H9 (cell line): ENCODE results near the gene NPTXR. TPM values are rescaled to one million over a fixed set of nuclear protein-coding genes. Genes with fewer than 3 reads are reported as not detected.

Experiments used
- DNase-seq: peaks from one replicate; pipeline ENCODE4 v3.0.0-alpha.2; 2017
- H2AFZ ChIP-seq: one replicate; pipeline ENCODE4 v1.6.1; 2013; ENCODE audit warnings: mild to moderate bottlenecking, low read length, control low read depth, moderate library complexity
- H2AK5ac ChIP-seq: 2 replicates; pipeline ENCODE4 v1.6.1; 2013; ENCODE audit warnings: low read length, control low read depth, mixed read lengths; ENCODE audit not compliant: insufficient read length
- H2BK120ac ChIP-seq: one replicate; pipeline ENCODE4 v1.6.1; 2013; ENCODE audit warnings: low read depth, mild to moderate bottlenecking, low read length, control low read depth, inconsistent platforms; ENCODE audit not compliant: poor library complexity, severe bottlenecking
- H2BK12ac ChIP-seq: 2 replicates; pipeline ENCODE4 v1.6.1; 2013; ENCODE audit warnings: low read length, control low read depth, mixed read lengths, low read depth; ENCODE audit not compliant: insufficient read length
- H2BK15ac ChIP-seq: 2 replicates; pipeline ENCODE4 v1.6.1; 2013; ENCODE audit warnings: low read depth, low read length, control low read depth
- H2BK20ac ChIP-seq: one replicate; pipeline ENCODE4 v1.6.1; 2013; ENCODE audit warnings: low read depth, mild to moderate bottlenecking, low read length, control low read depth, inconsistent platforms; ENCODE audit not compliant: poor library complexity, severe bottlenecking
- H2BK5ac ChIP-seq: 2 replicates; pipeline ENCODE4 v1.6.1; 2013; ENCODE audit warnings: low read length, control low read depth, mixed read lengths; ENCODE audit not compliant: insufficient read length
- H3K14ac ChIP-seq: 2 replicates; pipeline ENCODE4 v1.6.1; 2013; ENCODE audit warnings: low read length, control low read depth; ENCODE audit not compliant: insufficient read depth
- H3K18ac ChIP-seq: 2 replicates; pipeline ENCODE4 v1.6.1; 2013; ENCODE audit warnings: low read depth, mild to moderate bottlenecking, mixed read lengths, low read length, control low read depth; ENCODE audit not compliant: insufficient read length
- H3K23ac ChIP-seq: 2 replicates; pipeline ENCODE4 v1.6.1; 2013; ENCODE audit warnings: low read length, control low read depth, mixed read lengths, low read depth; ENCODE audit not compliant: insufficient read length
- H3K23me2 ChIP-seq: 2 replicates; pipeline ENCODE4 v1.6.1; 2013; ENCODE audit warnings: low read depth, mild to moderate bottlenecking, mixed read lengths, low read length, control low read depth; ENCODE audit not compliant: insufficient read length, poor library complexity, severe bottlenecking
- H3K27ac ChIP-seq: 2 replicates; pipeline ENCODE4 v1.5.1; 2013; ENCODE audit warnings: low read length, control low read depth, mixed read lengths, low read depth; ENCODE audit not compliant: insufficient read length
- H3K27me3 ChIP-seq: 2 replicates; pipeline ENCODE4 v1.6.1; 2013; ENCODE audit warnings: low read length, control low read depth, inconsistent platforms; ENCODE audit not compliant: insufficient read depth
- H3K4ac ChIP-seq: 2 replicates; pipeline ENCODE4 v1.6.1; 2013; ENCODE audit warnings: low read depth, mild to moderate bottlenecking, control low read depth, inconsistent platforms, low read length, moderate library complexity
- H3K4me1 ChIP-seq: 2 replicates; pipeline ENCODE4 v1.6.1; 2013; ENCODE audit warnings: low read length, control low read depth, inconsistent platforms; ENCODE audit not compliant: insufficient read depth
- H3K4me2 ChIP-seq: 2 replicates; pipeline ENCODE4 v1.6.1; 2013; ENCODE audit warnings: low read length, control low read depth, mixed read lengths; ENCODE audit not compliant: insufficient read length, insufficient read depth
- H3K56ac ChIP-seq: 2 replicates; pipeline ENCODE4 v1.6.1; 2013; ENCODE audit warnings: low read depth, mild to moderate bottlenecking, mixed read lengths, low read length, control low read depth; ENCODE audit not compliant: insufficient read length
- H3K79me1 ChIP-seq: 2 replicates; pipeline ENCODE4 v1.6.1; 2013; ENCODE audit warnings: low read depth, mild to moderate bottlenecking, moderate library complexity, low read length, control low read depth, inconsistent platforms; ENCODE audit not compliant: insufficient read depth, poor library complexity, severe bottlenecking
- H3K79me2 ChIP-seq: 2 replicates; pipeline ENCODE4 v1.6.1; 2013; ENCODE audit warnings: low read length, control low read depth, inconsistent platforms; ENCODE audit not compliant: insufficient read depth
- H3K9ac ChIP-seq: 2 replicates; pipeline ENCODE4 v1.6.1; 2013; ENCODE audit warnings: low read length, control low read depth, mixed read lengths; ENCODE audit not compliant: insufficient read length; ENCODE audit errors: extremely low read depth
- H3K9me3 ChIP-seq: one replicate; pipeline ENCODE4 v1.6.1; 2013; ENCODE audit warnings: low read depth, low read length, inconsistent platforms; ENCODE audit not compliant: control insufficient read depth
- H3T11ph ChIP-seq: one replicate; pipeline ENCODE4 v1.6.1; 2013; ENCODE audit warnings: mild to moderate bottlenecking, low read length, control low read depth, inconsistent platforms
- H4K20me1 ChIP-seq: one replicate; pipeline ENCODE4 v1.6.1; 2013; ENCODE audit not compliant: control insufficient read depth, insufficient read length, insufficient read depth
- H4K5ac ChIP-seq: 2 replicates; pipeline ENCODE4 v1.6.1; 2013; ENCODE audit warnings: low read depth, mild to moderate bottlenecking, mixed read lengths, low read length, control low read depth; ENCODE audit not compliant: insufficient read length
- H4K8ac ChIP-seq: replicated peaks from 2 replicates; pipeline ENCODE4 v1.6.1; 2013; ENCODE audit warnings: low read length, control low read depth, mixed read lengths, low read depth; ENCODE audit not compliant: insufficient read length
- H4K91ac ChIP-seq: 2 replicates; pipeline ENCODE4 v1.6.1; 2013; ENCODE audit warnings: low read depth, mild to moderate bottlenecking, moderate library complexity, mixed read lengths, low read length, control low read depth; ENCODE audit not compliant: insufficient read length
- H3K27ac Mint-ChIP-seq, 3 experiments: 2 replicates in 2 of 3; 3 replicates in 1 of 3; pipeline ENCODE4 v1.8.0; 2020 to 2021; ENCODE audit warnings: mixed read lengths in 3 of 3, mild to moderate bottlenecking in 1 of 3, moderate library complexity in 1 of 3
- H3K27me3 Mint-ChIP-seq: 2 replicates; pipeline ENCODE4 v1.8.0; 2021; ENCODE audit warnings: low read depth, mild to moderate bottlenecking, moderate library complexity, mixed read lengths
- H3K36me3 Mint-ChIP-seq, 3 experiments: 2 replicates in 2 of 3; 3 replicates in 1 of 3; pipeline ENCODE4 v1.8.0; 2020 to 2021; ENCODE audit warnings: low read depth in 3 of 3, mixed read lengths in 3 of 3; ENCODE audit not compliant: insufficient read depth in 1 of 3
- H3K4me1 Mint-ChIP-seq, 2 experiments: 2 replicates each; pipeline ENCODE4 v1.8.0; 2020; ENCODE audit warnings: mixed read lengths in 2 of 2
- H3K4me3 Mint-ChIP-seq, 2 experiments: 2 replicates in 1 of 2; 3 replicates in 1 of 2; pipeline ENCODE4 v1.8.0; 2020 to 2021; ENCODE audit warnings: mild to moderate bottlenecking in 2 of 2, mixed read lengths in 2 of 2, moderate library complexity in 1 of 2
- H3K9me3 Mint-ChIP-seq, 2 experiments: 2 replicates in 1 of 2; 3 replicates in 1 of 2; pipeline ENCODE4 v1.8.0; 2020; ENCODE audit warnings: mild to moderate bottlenecking in 2 of 2, mixed read lengths in 2 of 2, moderate library complexity in 1 of 2
- WGBS: extraction: QIAGEN DNeasy Blood & Tissue Kit; methylation state at CpG from one replicate; pipeline ENCODE4 v1.1.7; 2013; ENCODE audit warnings: missing lambda C conversion rate, low lambda C conversion rate, mixed read lengths; ENCODE audit not compliant: insufficient read length; ENCODE audit errors: extremely low coverage; 5-methylcytosine and 5-hydroxymethylcytosine counted together
- total RNA-seq: library from RNA; stranded (reverse); gene quantifications from 2 replicates; pipeline ENCODE4 v1.2.1, GENCODE V29; 2021
- TF ChIP-seq, protein P1 (sequence below): fragments of 200-600 bp; sonication (generic); conservative IDR thresholded peaks from 3 replicates; pipeline ENCODE4 v1.8.0; 2021; ENCODE audit warnings: antibody characterized with exemption, mild to moderate bottlenecking

NPTXR gene
- total RNA-seq, 1 experiment from 2014 or later = 8.1 TPM

DNA sequence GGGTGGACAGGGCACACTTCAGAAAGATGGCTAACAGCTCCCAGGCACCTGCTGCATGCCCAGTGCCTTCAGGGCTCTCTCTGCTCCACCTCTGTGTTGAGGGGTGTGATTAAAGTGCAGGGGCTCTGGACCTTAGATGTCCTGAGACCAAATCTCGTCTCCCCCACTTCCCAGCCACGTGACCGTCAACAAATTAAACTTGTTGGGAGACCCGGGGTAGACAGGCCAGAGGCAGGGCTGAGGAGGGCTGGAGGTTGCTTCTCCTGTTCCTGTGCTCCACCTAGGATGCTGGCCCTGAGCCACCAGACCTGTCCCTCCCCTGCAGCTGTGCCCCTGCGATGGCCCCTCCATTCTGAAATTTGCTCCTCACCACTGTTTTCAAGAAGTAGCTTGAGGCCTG lies 17.0 kb downstream of the NPTXR start:
- Histone ChIP-seq H2BK120ac (no peak overlapping the region), H3K23ac (no peak overlapping the region), H3K4ac (no peak overlapping the region), H3K14ac (no peak overlapping the region), H3K56ac (no peak overlapping the region), H3K4me2 (no peak overlapping the region), H3K23me2 (no peaks in the 10 kb centered on the region), H3K9me3 (no peaks in the 10 kb centered on the region), H3K4me1 (no peaks in the 10 kb centered on the region), H3T11ph (no peak overlapping the region), H3K27me3 (no peaks in the 10 kb centered on the region), H4K20me1 (no peaks in the 10 kb centered on the region), H2BK15ac (no peak overlapping the region), H4K5ac (no peak overlapping the region), H3K27ac (no peak overlapping the region), H2BK20ac (no peak overlapping the region), H3K18ac (no peak overlapping the region), H3K79me1 (no peaks in the 10 kb centered on the region), H2AFZ (no peak overlapping the region), H3K79me2 (no peaks in the 10 kb centered on the region), H2BK12ac (no peak overlapping the region), H2BK5ac (no peak overlapping the region), H4K8ac (no peak overlapping the region), H3K9ac (no peak overlapping the region), H2AK5ac (no peak overlapping the region), H4K91ac (no peak overlapping the region)
- Mint-ChIP-seq H3K4me1 (peaks cover 13 to 18% of the 10 kb centered on the region in 2 experiments), H3K9me3 (no peaks in the 10 kb centered on the region), H3K27me3 (peaks cover 3% of the 10 kb centered on the region; the same call in 1 of the 2 replicates), H3K27ac (no peak overlapping the region), H3K4me3 (no peak overlapping the region), H3K36me3 (no peaks in the 10 kb centered on the region)
- no peak for DNase-seq
- no CpG with 5 or more reads among the region's 5 CpGs for WGBS
- TF ChIP-seq, protein P1, sequence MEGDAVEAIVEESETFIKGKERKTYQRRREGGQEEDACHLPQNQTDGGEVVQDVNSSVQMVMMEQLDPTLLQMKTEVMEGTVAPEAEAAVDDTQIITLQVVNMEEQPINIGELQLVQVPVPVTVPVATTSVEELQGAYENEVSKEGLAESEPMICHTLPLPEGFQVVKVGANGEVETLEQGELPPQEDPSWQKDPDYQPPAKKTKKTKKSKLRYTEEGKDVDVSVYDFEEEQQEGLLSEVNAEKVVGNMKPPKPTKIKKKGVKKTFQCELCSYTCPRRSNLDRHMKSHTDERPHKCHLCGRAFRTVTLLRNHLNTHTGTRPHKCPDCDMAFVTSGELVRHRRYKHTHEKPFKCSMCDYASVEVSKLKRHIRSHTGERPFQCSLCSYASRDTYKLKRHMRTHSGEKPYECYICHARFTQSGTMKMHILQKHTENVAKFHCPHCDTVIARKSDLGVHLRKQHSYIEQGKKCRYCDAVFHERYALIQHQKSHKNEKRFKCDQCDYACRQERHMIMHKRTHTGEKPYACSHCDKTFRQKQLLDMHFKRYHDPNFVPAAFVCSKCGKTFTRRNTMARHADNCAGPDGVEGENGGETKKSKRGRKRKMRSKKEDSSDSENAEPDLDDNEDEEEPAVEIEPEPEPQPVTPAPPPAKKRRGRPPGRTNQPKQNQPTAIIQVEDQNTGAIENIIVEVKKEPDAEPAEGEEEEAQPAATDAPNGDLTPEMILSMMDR = no peak
